Frontal cortex (tissue), 4 donors: ENCODE data around the gene KLHL29. TPM values are rescaled to one million over a fixed set of nuclear protein-coding genes. Genes with fewer than 3 reads are reported as not detected.

Experiments used
- DNase-seq, 2 donors: peaks; one replicate each; pipeline ENCODE4 v3.0.0; 2012; ENCODE audit warnings: low spot score in 2 of 2
- FAIRE-seq: peaks from 2 replicates; lab custom pipeline; 2012; peaks lifted over from hg19 to GRCh38; lab: Jason Lieb, UNC
- total RNA-seq: library from RNA; depleted of rRNA; stranded (reverse); fragments of >200 nt; gene quantifications from one replicate; pipeline ENCODE4 v1.2.3, GENCODE V29; 2014
- donor health status: control.
- donor health status: control.
- donor health status: control.

KLHL29 gene
- total RNA-seq, 1 donor from 2014 or later, result 14.3 TPM

GRCh38 chr2:23503682-23504081 lies 118.7 kb downstream of the KLHL29 start:
- FAIRE-seq (no peak), DNase-seq (no peak)

DNA sequence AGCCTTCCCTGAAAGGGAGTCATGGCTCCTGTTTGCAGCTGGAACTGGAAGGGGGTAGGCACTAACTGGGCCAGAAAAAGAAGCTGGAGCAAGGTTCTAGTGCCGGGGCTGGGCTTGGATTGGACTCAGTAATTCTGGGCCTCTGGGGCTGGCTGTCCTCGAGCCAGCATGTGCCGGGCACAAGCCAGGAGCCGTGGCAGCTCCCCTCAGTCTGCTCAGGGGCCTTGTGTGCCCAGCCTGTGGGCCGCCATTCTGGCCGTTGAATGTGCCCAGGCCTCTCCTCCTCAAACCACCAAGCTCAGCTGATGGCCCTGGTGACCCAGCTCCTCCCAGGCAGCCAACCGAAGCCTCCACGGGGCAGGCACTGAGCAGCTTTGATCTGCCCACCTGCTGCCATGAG lies 119.6 kb downstream of the KLHL29 start:
- FAIRE-seq (no peak), DNase-seq (no peak)

GRCh38 chr2:23505218-23505983 lies 120.4 kb downstream of the KLHL29 start:
- DNase-seq, result no peak
- FAIRE-seq, result no peak

- no peak for FAIRE-seq
- DNase-seq, result no peak
Observed at GRCh38 chr2:23505984-23506380, 121.0 kb downstream of the KLHL29 start.

- no peak for FAIRE-seq
- no peak for DNase-seq
Observed at GRCh38 chr2:23506531-23507266, 121.7 kb downstream of the KLHL29 start.

- FAIRE-seq (no peak), DNase-seq (no peak)
Observed at GRCh38 chr2:23507267-23508065, 122.5 kb downstream of the KLHL29 start.

- DNase-seq (no peak), FAIRE-seq (no peak)
Observed at GRCh38 chr2:23508066-23508390, 123.0 kb downstream of the KLHL29 start.

DNA sequence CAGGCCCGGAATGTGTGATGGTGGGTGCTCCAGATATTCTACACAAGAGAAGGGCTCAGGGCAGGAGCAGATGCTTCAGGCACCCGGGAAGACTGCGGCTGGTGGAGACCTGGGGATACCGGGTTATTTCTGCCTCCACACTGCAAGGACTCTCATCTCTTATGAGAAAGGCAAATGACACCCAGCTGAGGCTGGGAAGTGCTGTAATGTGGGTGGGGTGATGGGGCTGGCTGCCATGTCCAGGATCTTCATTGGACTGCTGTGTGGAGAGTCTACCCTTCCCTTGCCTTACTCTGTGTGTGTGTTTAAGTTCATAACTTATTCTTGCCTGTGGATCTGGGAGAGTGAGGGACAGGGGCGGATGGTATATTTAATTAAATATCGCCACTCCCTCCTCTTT lies 124.1 kb downstream of the KLHL29 start:
- FAIRE-seq, result no peak
- no peak for DNase-seq

- DNase-seq, result no peak
- no peak for FAIRE-seq
Observed at GRCh38 chr2:23509596-23510292, 124.8 kb downstream of the KLHL29 start.

- DNase-seq (no peak), FAIRE-seq (no peak)
Observed at GRCh38 chr2:23510471-23510870, 125.5 kb downstream of the KLHL29 start.

DNA sequence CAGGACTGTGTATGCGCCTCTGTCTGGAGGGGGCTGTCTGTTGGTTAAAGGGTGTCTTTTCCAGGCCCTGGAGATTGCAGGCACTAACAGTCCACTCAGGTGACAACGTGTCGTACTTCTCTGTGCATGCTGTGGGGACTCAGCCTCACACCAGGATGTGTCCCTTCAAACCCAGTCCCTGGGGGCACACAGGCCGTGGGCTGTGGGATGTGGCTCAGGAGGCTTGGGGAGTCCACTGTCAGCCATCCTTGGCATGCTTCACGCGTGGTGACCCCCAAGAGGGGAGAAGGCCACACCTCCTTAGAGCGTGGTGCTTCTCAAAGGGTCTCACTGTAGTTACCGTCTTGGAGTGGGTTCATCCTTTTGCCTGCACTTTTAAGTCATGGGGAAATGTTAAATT lies 127.8 kb downstream of the KLHL29 start:
- no peak for FAIRE-seq
- no peak for DNase-seq

DNA sequence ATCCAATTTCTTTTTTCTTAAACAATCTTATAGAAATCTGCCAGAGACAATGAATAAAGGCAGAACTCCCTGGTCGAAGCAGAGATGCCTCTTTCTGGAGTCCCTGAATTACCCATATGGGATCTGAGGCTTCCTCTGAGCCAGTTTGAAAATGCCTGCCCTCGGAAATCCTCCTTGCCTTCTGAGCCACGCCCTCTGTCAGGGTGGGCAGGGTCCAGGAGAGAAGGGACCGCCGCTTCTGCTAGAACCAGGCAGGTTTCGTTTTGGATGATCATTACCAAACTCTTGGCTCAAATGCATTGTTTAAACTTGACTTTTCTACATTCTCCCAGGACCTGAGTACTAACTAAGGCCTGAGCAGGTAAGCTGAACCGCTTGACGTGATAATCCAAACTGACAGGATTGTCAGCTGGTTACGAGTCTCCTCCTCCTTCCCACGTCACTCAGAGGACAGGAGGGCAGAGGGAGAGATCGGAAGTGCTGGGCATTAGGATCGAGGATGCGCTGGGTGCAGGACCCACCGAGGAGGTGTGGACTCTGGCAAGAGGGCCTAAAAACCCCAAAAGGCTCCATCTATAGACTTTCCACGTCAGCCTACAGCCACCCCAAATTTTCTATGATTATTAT lies 128.4 kb downstream of the KLHL29 start:
- FAIRE-seq (no peak), DNase-seq (no peak)

DNA sequence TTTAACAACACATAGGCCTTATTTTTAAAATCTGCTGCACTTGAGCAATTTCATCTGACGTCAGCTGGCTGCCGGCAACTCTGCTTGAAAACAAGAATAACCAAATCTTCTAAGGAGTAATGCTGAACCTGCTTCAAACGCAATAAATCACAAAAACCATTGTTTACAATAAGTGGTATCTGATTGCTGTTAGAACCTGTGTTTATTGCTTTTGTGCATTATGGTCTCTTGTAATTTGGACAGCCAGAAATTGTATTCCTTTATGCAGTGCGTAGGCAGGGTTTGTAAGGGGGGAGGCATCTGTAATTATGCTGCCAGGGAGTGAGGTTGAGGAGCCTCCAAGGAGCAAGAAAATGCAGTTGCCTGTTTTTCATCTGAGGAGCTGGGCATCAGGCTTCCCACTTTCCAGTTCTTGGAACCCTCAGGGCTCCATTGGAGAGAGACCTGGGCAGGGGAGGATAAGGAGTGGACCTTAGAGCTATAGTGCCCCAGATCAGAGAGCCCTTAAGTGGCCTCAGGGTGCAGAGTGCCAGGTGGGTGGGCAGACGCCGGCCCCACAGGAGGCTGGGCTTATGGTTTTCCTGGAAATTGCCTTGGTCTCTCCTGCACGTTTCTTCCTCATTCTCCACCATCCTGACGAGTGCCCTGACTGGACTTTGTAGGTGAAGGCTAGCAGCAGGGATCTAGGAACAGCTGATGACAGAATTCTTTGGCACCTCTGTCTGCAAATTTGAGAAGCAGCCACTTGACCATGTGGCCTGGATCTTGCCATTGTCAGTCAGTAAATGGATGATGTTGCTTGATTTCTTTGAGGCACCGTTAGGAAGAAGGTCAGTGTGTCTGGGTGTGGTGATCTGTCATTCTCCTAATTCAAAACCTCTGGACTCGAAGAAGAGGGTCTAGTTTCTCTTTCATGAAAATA lies 129.2 kb downstream of the KLHL29 start:
- no peak for DNase-seq
- FAIRE-seq, result no peak

DNA sequence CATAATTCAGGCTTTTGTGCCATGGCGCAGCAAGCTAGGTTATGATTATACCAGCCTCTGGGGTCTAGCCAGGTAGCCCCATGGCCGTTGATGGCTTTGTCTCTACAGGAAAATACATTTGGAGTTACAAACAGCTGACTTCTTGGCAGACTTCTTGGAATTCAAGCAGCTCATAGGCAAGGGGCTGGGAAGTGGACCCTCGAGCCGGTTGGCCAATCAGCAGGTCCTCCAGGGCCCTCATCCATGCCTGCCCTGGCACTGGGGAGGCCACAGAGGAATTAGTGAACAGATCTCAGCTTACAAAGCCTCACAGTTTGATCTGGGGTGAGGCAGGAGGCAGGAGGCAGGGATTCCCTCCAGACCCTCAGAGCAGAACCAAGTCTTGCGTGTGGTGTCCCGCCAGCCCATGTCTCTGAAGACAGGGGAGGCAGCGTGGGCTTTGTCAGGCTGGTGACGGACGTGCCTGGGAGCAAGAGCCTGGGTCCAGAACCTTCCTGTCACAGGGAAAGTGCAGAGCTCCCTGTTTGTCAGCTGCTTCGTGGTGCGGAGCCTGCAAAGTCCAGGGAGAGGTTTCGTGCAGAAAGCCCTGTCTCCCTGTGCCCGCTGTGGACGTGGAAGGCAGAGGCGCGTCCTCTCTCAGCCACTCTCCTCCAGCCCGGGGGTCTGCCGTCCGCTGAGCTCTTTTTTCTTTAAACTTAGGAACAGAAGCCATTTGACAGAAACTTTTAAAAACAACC lies 131.7 kb downstream of the KLHL29 start:
- DNase-seq, result no peak
- FAIRE-seq, result no peak

GRCh38 chr2:23518481-23519333 lies 133.7 kb downstream of the KLHL29 start:
- FAIRE-seq, result no peak

GRCh38 chr2:23519334-23519651 lies 134.3 kb downstream of the KLHL29 start:
- FAIRE-seq, result no peak
- no peak for DNase-seq

More at GRCh38 chr2:23518481-23519333, 133.7 kb downstream of the KLHL29 start:
- DNase-seq, result no peak

- DNase-seq (no peak), FAIRE-seq (no peak)
Observed at GRCh38 chr2:23520256-23520655, 135.3 kb downstream of the KLHL29 start.
